Thoracic aorta endothelial cell (primary cell): ENCODE data around the gene FOXI3. TPM values are rescaled to one million over a fixed set of nuclear protein-coding genes. Genes with fewer than 3 reads are reported as not detected.

ENCODE experiments used
- small RNA-seq: library from RNA; depleted of rRNA; stranded (forward); fragments of <200 nt; gene quantifications from one replicate; pipeline ENCODE3, GENCODE V24; 2012
- total RNA-seq: library from RNA; depleted of rRNA; stranded (reverse); fragments of >200 nt; gene quantifications from 2 replicates; pipeline ENCODE4 v1.2.3, GENCODE V29; 2012

The FOXI3 gene
- not detected in 2 replicates for total RNA-seq

GRCh38 chr2:88452565-88452905 lies at the start of gene FOXI3:
Gene FOXI3 (minus strand): TSS chr2:88452693. CDS start chr2:88452535, 158 bp downstream.

Small RNA genes within 50 kb of the gene (small RNA-seq; reads per million reads assigned to genes)
- not detected for gene RNU6-1007P

Other genes starting within 250 kb of the FOXI3 start
- gene EIF2AK3, start 174.8 kb upstream of the FOXI3 start, total RNA-seq, result 20.7 and 21.0 TPM in 2 replicates
- 22.3 and 23.5 TPM in 2 replicates for gene RPIA, start 239.0 kb upstream of the FOXI3 start, total RNA-seq